Left colon (tissue), 2 donors: ENCODE measurements around the gene IRF4. TPM values are rescaled to one million over a fixed set of nuclear protein-coding genes. Genes with fewer than 3 reads are reported as not detected.

Experiments used
- ATAC-seq: fragments of 200-7000 bp; cut with Tn5 transposase; one replicate; pipeline ENCODE4 v1.9.1; 2020; ENCODE audit warnings: mild to moderate bottlenecking, moderate library complexity
- DNase-seq, 2 donors: peaks; one replicate each; pipeline ENCODE4 v3.0.0-alpha.2; 2020
- intact Hi-C, 2 donors: fragments of 100-400 bp; cut with DNase I in 1 of 2; cut with micrococcal nuclease in 1 of 2; formaldehyde crosslinking; loops; one replicate each; pipeline versions ENCODE4 v1.11.2 to v1.14.0; 2022; cut with DNase I, micrococcal nuclease
- total RNA-seq, 2 donors: library from RNA; stranded (reverse); fragmentation: NEBNext Ultra II Directional; extraction: Animal tissue kit (Norgen Biotek cat#: 25700); gene quantifications; one replicate each; pipeline ENCODE4 v1.2.1, GENCODE V29; 2021
- donor health status: DM: no; HTN: no; CAD: no.
- donor health status: DM: yes; HTN: yes; CAD: no.

IRF4 gene
- total RNA-seq, 2 donors from 2014 or later = 5.0 to 11.0 TPM

GRCh38 chr6:378090-378957 lies 13.2 kb upstream of the IRF4 start:
- intact Hi-C loops = no loop called here
- DNase-seq (no peak), ATAC-seq (no peak)

GRCh38 chr6:378958-379409 lies 12.6 kb upstream of the IRF4 start:
- no peak for DNase-seq
- intact Hi-C loops = no loop called here
- ATAC-seq = no peak

- intact Hi-C loops = no loop called here
- ATAC-seq = peak; percentile 51
These were observed 12.0 kb upstream of the IRF4 start for GRCh38 chr6:379410-380181.

GRCh38 chr6:380234-381218 lies 11.0 kb upstream of the IRF4 start:
- DNase-seq (peak in 1 of 2 donors; percentile 20), ATAC-seq (no peak)
- intact Hi-C loops = no loop called here

More at GRCh38 chr6:379410-380181, 12.0 kb upstream of the IRF4 start:
- DNase-seq = peak; percentile 31 to 43

- no peak for ATAC-seq
- intact Hi-C loops = no loop called here
These were observed 9.7 kb upstream of the IRF4 start for GRCh38 chr6:381742-382461.

GRCh38 chr6:382883-383810 lies 8.4 kb upstream of the IRF4 start:
- intact Hi-C loops = no loop called here
- ATAC-seq = no peak
- no peak for DNase-seq

More at GRCh38 chr6:381742-382461, 9.7 kb upstream of the IRF4 start:
- DNase-seq = peak in 1 of 2 donors; percentile 23

- intact Hi-C loops = no loop called here
- DNase-seq (no peak), ATAC-seq (no peak)
These were observed 7.7 kb upstream of the IRF4 start for GRCh38 chr6:383856-384255.

GRCh38 chr6:384898-385297 lies 6.7 kb upstream of the IRF4 start:
- no peak for ATAC-seq
- intact Hi-C loops = no loop called here
- no peak for DNase-seq

GRCh38 chr6:385614-386013 lies 5.9 kb upstream of the IRF4 start:
- ATAC-seq (no peak), DNase-seq (no peak)
- intact Hi-C loops = no loop called here

GRCh38 chr6:386688-387266 lies 4.8 kb upstream of the IRF4 start:
- DNase-seq (no peak), ATAC-seq (no peak)
- intact Hi-C loops = no loop called here

- no peak for ATAC-seq
These were observed 4.2 kb upstream of the IRF4 start for GRCh38 chr6:387293-387741.

GRCh38 chr6:388202-388903 lies 3.2 kb upstream of the IRF4 start:
- no peak for DNase-seq

More at GRCh38 chr6:387293-387741, 4.2 kb upstream of the IRF4 start:
- DNase-seq = no peak
- intact Hi-C loops = no loop called here

GRCh38 chr6:389143-389542 lies 2.4 kb upstream of the IRF4 start:
- intact Hi-C loops = no loop called here
- ATAC-seq (no peak), DNase-seq (no peak)

More at GRCh38 chr6:388202-388903, 3.2 kb upstream of the IRF4 start:
- intact Hi-C loops = no loop called here
- no peak for ATAC-seq

- no peak for ATAC-seq
- DNase-seq = no peak
- intact Hi-C loops = no loop called here
These were observed 1.9 kb upstream of the IRF4 start for GRCh38 chr6:389622-390021.

GRCh38 chr6:390914-391558 lies 516 bp upstream of the IRF4 start:
- ATAC-seq (no peak), DNase-seq (peak in 1 of 2 donors; percentile 36)
- intact Hi-C loops = no loop called here
